Spleen (tissue), 11 donors: ENCODE results near the gene TEKT5. TPM values are rescaled to one million over a fixed set of nuclear protein-coding genes. Genes with fewer than 3 reads are reported as not detected.

ENCODE experiments used
- DNase-seq: peaks from one replicate; pipeline ENCODE4 v3.0.0-alpha.2; 2020
- H3K27ac ChIP-seq, 8 donors: fragments of 200-600 bp; sonication (generic) in 7 of 8; 1 replicate in 4 of 8; 2 replicates in 4 of 8; pipeline versions ENCODE4 v1.5.0 to v1.8.0; 2016 to 2021; ENCODE audit warnings: inconsistent platforms in 4 of 8, mild to moderate bottlenecking in 4 of 8, moderate library complexity in 1 of 8
- H3K27me3 ChIP-seq, 7 donors: fragments of 200-600 bp; sonication (generic) in 6 of 7; replicated peaks in 1 of 7; 1 replicate in 4 of 7; 2 replicates in 3 of 7; pipeline versions ENCODE4 v1.5.0 to v1.8.0; 2016 to 2021; ENCODE audit warnings: inconsistent platforms in 3 of 7, mild to moderate bottlenecking in 1 of 7
- H3K36me3 ChIP-seq, 6 donors: fragments of 200-600 bp; sonication (generic) in 5 of 6; 1 replicate in 4 of 6; 2 replicates in 2 of 6; pipeline versions ENCODE4 v1.5.0 to v1.8.0; 2016 to 2021; ENCODE audit warnings: inconsistent platforms in 2 of 6
- H3K4me1 ChIP-seq, 6 donors: fragments of 200-600 bp; sonication (generic) in 5 of 6; 1 replicate in 3 of 6; 2 replicates in 3 of 6; pipeline versions ENCODE4 v1.5.0 to v1.8.0; 2016 to 2021; ENCODE audit warnings: inconsistent platforms in 3 of 6
- H3K4me3 ChIP-seq, 8 donors: fragments of 200-600 bp; sonication (generic) in 7 of 8; 1 replicate in 4 of 8; 2 replicates in 4 of 8; pipeline versions ENCODE4 v1.5.0 to v1.8.0; 2016 to 2021; ENCODE audit warnings: inconsistent platforms in 4 of 8, mild to moderate bottlenecking in 4 of 8, moderate library complexity in 2 of 8
- H3K9me3 ChIP-seq, 8 donors: fragments of 200-600 bp; sonication (generic) in 7 of 8; 1 replicate in 4 of 8; 2 replicates in 4 of 8; pipeline versions ENCODE4 v1.5.0 to v1.8.0; 2016 to 2021; ENCODE audit warnings: inconsistent platforms in 4 of 8
- POLR2A ChIP-seq, 3 donors: fragments of 450-650 bp; IDR thresholded peaks; one replicate each; pipeline ENCODE4 v1.5.1; 2017; ENCODE audit warnings: antibody characterized with exemption in 3 of 3, mild to moderate bottlenecking in 1 of 3
- POLR2AphosphoS5 ChIP-seq, 3 donors: sonication (generic); formaldehyde crosslinking; IDR thresholded peaks; one replicate each; pipeline ENCODE4 v1.5.1; 2017; ENCODE audit warnings: antibody characterized with exemption in 3 of 3
- WGBS, 5 donors: extraction: QIAGEN DNeasy Blood & Tissue Kit in 3 of 5; methylation state at CpG; one replicate each; pipeline versions ENCODE4 v1.1.5 to v1.1.7; 2013 to 2018; 5-methylcytosine and 5-hydroxymethylcytosine counted together
- intact Hi-C: fragments of 100-400 bp; cut with DNase I; formaldehyde crosslinking; loops from one replicate; pipeline ENCODE4 v1.15.0; 2023; ENCODE audit warnings: low total_unique reads
- polyA plus RNA-seq, 3 donors: library from polyadenylated mRNA; stranded (reverse); fragments of 200-250 nt; gene quantifications; one replicate each; pipeline ENCODE4 v1.2.1, GENCODE V29; 2013
- total RNA-seq, 7 donors: library from RNA; depleted of rRNA in 3 of 7; stranded (reverse); fragments of >200 nt in 3 of 7; fragmentation: NEBNext Ultra II Directional in 4 of 7; extraction: Animal tissue kit (Norgen Biotek cat#: 25700) in 4 of 7; gene quantifications; one replicate each; pipeline versions ENCODE4 v1.1.0 to v1.2.1, GENCODE V29; 2016 to 2021
- TF ChIP-seq, protein P1 (sequence below), 11 experiments: fragments of 200-600 bp in 7 of 11; fragments of 450-650 bp in 4 of 11; sonication (generic) in 4 of 11; IDR thresholded peaks in 8 of 11; conservative IDR thresholded peaks in 3 of 11; 1 replicate in 7 of 11; 2 replicates in 4 of 11; pipeline versions ENCODE4 v1.4.0 to v1.8.0; 2016 to 2021; ENCODE audit warnings: antibody characterized with exemption in 11 of 11, inconsistent platforms in 4 of 11, mild to moderate bottlenecking in 1 of 11
- donor health status: healthy with polysubstance abuse.
- donor health status: DM: no; HTN: no; CAD: no; lungs with moderate emphysema.
- donor health status: DM: no; HTN: no; CAD: no.
- donor health status: Bipolar disorder and iron deficiency.
- donor health status: healthy.
- donor health status: DM: no; HTN: no; CAD: no.
- donor health status: DM: yes; HTN: yes; CAD: no.

The TEKT5 gene
- total and polyA plus RNA-seq, 10 donors = 0.17 to 1.5 (median 0.43) TPM; not detected in 3

GRCh38 chr16:10616756-10617640, 77.7 kb downstream of the TEKT5 start:
- TF ChIP-seq, protein P1, sequence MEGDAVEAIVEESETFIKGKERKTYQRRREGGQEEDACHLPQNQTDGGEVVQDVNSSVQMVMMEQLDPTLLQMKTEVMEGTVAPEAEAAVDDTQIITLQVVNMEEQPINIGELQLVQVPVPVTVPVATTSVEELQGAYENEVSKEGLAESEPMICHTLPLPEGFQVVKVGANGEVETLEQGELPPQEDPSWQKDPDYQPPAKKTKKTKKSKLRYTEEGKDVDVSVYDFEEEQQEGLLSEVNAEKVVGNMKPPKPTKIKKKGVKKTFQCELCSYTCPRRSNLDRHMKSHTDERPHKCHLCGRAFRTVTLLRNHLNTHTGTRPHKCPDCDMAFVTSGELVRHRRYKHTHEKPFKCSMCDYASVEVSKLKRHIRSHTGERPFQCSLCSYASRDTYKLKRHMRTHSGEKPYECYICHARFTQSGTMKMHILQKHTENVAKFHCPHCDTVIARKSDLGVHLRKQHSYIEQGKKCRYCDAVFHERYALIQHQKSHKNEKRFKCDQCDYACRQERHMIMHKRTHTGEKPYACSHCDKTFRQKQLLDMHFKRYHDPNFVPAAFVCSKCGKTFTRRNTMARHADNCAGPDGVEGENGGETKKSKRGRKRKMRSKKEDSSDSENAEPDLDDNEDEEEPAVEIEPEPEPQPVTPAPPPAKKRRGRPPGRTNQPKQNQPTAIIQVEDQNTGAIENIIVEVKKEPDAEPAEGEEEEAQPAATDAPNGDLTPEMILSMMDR (IDR thresholded peaks at IDR 0.05 in 8 of 11, conservative IDR thresholded peaks at IDR 0.05 in 3 of 11) = peak in 2 of 11 experiments; percentile 16 to 27
- TF ChIP-seq POLR2AphosphoS5 (IDR thresholded peaks at IDR 0.05) (peak; percentile 27 to 44 (median 44)), POLR2A (IDR thresholded peaks at IDR 0.05) (no peak)
- no peak overlapping the region for H3K4me3 ChIP-seq
- H3K9me3 ChIP-seq = no peaks in the 10 kb centered on the region
- H3K27ac ChIP-seq = peak overlapping the region in 6 of 8 donors; percentile 30 to 65 (median 48)
- peaks cover 0 to 30% (median 0%) of the 10 kb centered on the region in 7 donors for H3K27me3 ChIP-seq
- intact Hi-C loops = no loop called here
- peaks cover 0 to 47% (median 23%) of the 10 kb centered on the region in 6 donors for H3K4me1 ChIP-seq
- 41 to 68% (median 61%) methylated on average over 10 to 14 of the region's 14 CpGs for WGBS, 5 donors
- H3K36me3 ChIP-seq = no peaks in the 10 kb centered on the region
- DNase-seq = no peak

DNA sequence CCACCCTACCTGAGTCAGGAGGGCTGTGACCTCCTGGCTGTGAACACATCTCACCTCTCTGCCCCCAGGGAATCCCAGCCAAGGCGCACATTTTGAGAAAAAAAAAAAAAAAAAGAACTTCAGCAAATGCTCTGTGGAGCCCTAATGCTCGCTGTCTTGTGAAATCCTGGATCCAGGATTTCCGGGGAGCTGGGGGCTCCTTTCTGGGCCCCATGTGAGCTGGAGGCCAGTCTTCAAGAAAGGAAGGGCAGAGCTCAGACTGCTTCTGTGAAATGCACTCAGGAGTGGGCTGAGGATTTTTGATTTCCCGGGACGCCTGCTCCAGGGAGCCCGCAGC, 78.3 kb downstream of the TEKT5 start:
- Histone ChIP-seq H3K36me3 (no peaks in the 10 kb centered on the region), H3K9me3 (no peaks in the 10 kb centered on the region), H3K4me3 (no peak overlapping the region), H3K27me3 (peaks cover 0 to 30% (median 0%) of the 10 kb centered on the region in 7 donors), H3K4me1 (peaks cover 0 to 48% (median 23%) of the 10 kb centered on the region in 6 donors), H3K27ac (peak overlapping the region in 4 of 8 donors; percentile 30 to 65 (median 50))
- DNase-seq = no peak
- 65 to 90% (median 73%) methylated on average over 6 of the region's 6 CpGs for WGBS, 5 donors
- no peak for TF ChIP-seq POLR2A (IDR thresholded peaks at IDR 0.05)
- no peak for TF ChIP-seq POLR2AphosphoS5 (IDR thresholded peaks at IDR 0.05)
- TF ChIP-seq, protein P1 (IDR thresholded peaks at IDR 0.05 in 8 of 11, conservative IDR thresholded peaks at IDR 0.05 in 3 of 11) = no peak
- intact Hi-C loops = no loop called here

DNA sequence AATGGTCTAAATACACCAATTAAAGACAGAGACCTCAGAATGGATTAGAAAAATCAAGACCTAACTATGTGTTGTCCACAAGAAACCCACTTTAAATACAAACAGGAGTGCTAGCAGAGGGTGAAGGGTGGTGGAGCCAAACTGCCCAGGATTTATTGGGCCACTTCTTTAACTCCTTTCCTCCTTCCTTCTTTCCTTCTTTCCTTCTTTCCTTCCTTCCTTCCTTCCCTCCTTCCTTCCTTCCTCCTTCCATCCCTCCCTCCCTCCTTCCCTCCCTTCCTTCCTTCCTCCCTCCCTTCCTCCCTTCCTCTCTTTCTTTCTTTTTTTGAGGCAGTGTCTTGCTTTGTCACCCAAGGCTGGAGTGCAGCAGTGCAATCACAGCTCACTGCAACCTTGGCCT, 80.0 kb downstream of the TEKT5 start:
- no peak overlapping the region for H3K4me3 ChIP-seq
- H3K36me3 ChIP-seq = no peaks in the 10 kb centered on the region
- peaks cover 0 to 20% (median 0%) of the 10 kb centered on the region in 7 donors for H3K27me3 ChIP-seq
- TF ChIP-seq POLR2A (IDR thresholded peaks at IDR 0.05) = no peak
- no peak for TF ChIP-seq POLR2AphosphoS5 (IDR thresholded peaks at IDR 0.05)
- TF ChIP-seq, protein P1 (IDR thresholded peaks at IDR 0.05 in 8 of 11, conservative IDR thresholded peaks at IDR 0.05 in 3 of 11) = no peak
- H3K27ac ChIP-seq = no peak overlapping the region
- DNase-seq = no peak
- intact Hi-C loops = no loop called here
- peaks cover 0 to 47% (median 22%) of the 10 kb centered on the region in 6 donors for H3K4me1 ChIP-seq
- no peaks in the 10 kb centered on the region for H3K9me3 ChIP-seq

GRCh38 chr16:10613785-10614485, 80.8 kb downstream of the TEKT5 start:
- intact Hi-C loops = no loop called here
- DNase-seq = no peak
- peaks cover 0 to 40% (median 19%) of the 10 kb centered on the region in 6 donors for H3K4me1 ChIP-seq
- H3K9me3 ChIP-seq = no peaks in the 10 kb centered on the region
- no peaks in the 10 kb centered on the region for H3K36me3 ChIP-seq
- H3K27ac ChIP-seq = no peak overlapping the region
- H3K4me3 ChIP-seq = no peak overlapping the region
- WGBS, 5 donors = 50 to 63% (median 57%) methylated on average over 6 of the region's 6 CpGs
- TF ChIP-seq POLR2A (IDR thresholded peaks at IDR 0.05) = no peak
- TF ChIP-seq POLR2AphosphoS5 (IDR thresholded peaks at IDR 0.05) = no peak
- peaks cover 0 to 12% (median 0%) of the 10 kb centered on the region in 7 donors for H3K27me3 ChIP-seq
